KBM-7 (cell line): ENCODE measurements around the gene CEP63.
A peak's percentile ranks its signal among the peaks of the same experiment; 100 is the strongest.

Experiments
- DNase-seq: peaks from one replicate; pipeline ENCODE4 v3.0.0-alpha.2; 2015
- in situ Hi-C: fragments of 300-500 bp; cut with MboI; formaldehyde crosslinking; loops from 2 replicates; pipeline ENCODE4 v1.14.3; 2020; ENCODE audit warnings: low sequenced_read_pairs, low pct_unique_long_range_greater_than_20kb, mixed read lengths

The CEP63 gene

GRCh38 chr3:134464064-134464688 is 21.7 kb upstream of the CEP63 start:
- no peak for DNase-seq
- in situ Hi-C loops = loop anchor here (25.0 kb wide), 1 partner anchor 252 kb away; no protein-coding TSS in a partner anchor

GRCh38 chr3:134464689-134465365 is 21.0 kb upstream of the CEP63 start:
- in situ Hi-C loops = loop anchor here (25.0 kb wide), 1 partner anchor 253 kb away; no protein-coding TSS in a partner anchor
- DNase-seq = no peak

- in situ Hi-C loops = loop anchor here (25.0 kb wide), 1 partner anchor 254 kb away; no protein-coding TSS in a partner anchor
- no peak for DNase-seq
These were observed 19.5 kb upstream of the CEP63 start for GRCh38 chr3:134466331-134466730.

- DNase-seq = no peak
- in situ Hi-C loops = loop anchor here (25.0 kb wide), 1 partner anchor 256 kb away; no protein-coding TSS in a partner anchor
These were observed 17.3 kb upstream of the CEP63 start for GRCh38 chr3:134468519-134468918.

- in situ Hi-C loops = loop anchor here (25.0 kb wide), 1 partner anchor 259 kb away; no protein-coding TSS in a partner anchor
- no peak for DNase-seq
These were observed 14.2 kb upstream of the CEP63 start for GRCh38 chr3:134471521-134472193.

GRCh38 chr3:134472831-134473230 is 13.0 kb upstream of the CEP63 start:
- DNase-seq = no peak
- in situ Hi-C loops = loop anchor here (25.0 kb wide), 1 partner anchor 261 kb away; no protein-coding TSS in a partner anchor

GRCh38 chr3:134473868-134474546 is 11.8 kb upstream of the CEP63 start:
- DNase-seq = peak; percentile 74
- in situ Hi-C loops = loop anchor here (25.0 kb wide), 1 partner anchor 262 kb away; no protein-coding TSS in a partner anchor

- in situ Hi-C loops = loop anchor here (25.0 kb wide), 1 partner anchor 263 kb away; no protein-coding TSS in a partner anchor
These were observed 10.9 kb upstream of the CEP63 start for GRCh38 chr3:134474956-134475355.

GRCh38 chr3:134476306-134476705 is 9.6 kb upstream of the CEP63 start:
- in situ Hi-C loops = no loop called here
- DNase-seq = no peak

More at GRCh38 chr3:134474956-134475355, 10.9 kb upstream of the CEP63 start:
- DNase-seq = no peak

- in situ Hi-C loops = no loop called here
These were observed 8.9 kb upstream of the CEP63 start for GRCh38 chr3:134477002-134477401.

GRCh38 chr3:134477938-134478337 is 7.9 kb upstream of the CEP63 start:
- in situ Hi-C loops = no loop called here
- DNase-seq = no peak

More at GRCh38 chr3:134477002-134477401, 8.9 kb upstream of the CEP63 start:
- DNase-seq = no peak

- no peak for DNase-seq
- in situ Hi-C loops = no loop called here
These were observed 5.3 kb upstream of the CEP63 start for GRCh38 chr3:134480546-134480945.

- in situ Hi-C loops = no loop called here
- DNase-seq = no peak
These were observed 4.7 kb upstream of the CEP63 start for GRCh38 chr3:134481166-134481565.

GRCh38 chr3:134482622-134483021 is 3.2 kb upstream of the CEP63 start:
- DNase-seq = no peak
- in situ Hi-C loops = no loop called here

- DNase-seq = peak; percentile 58
- in situ Hi-C loops = no loop called here
These were observed 2.5 kb upstream of the CEP63 start for GRCh38 chr3:134483195-134483900.

- in situ Hi-C loops = no loop called here
- DNase-seq = no peak
These were observed 661 bp upstream of the CEP63 start for GRCh38 chr3:134485075-134485717.

GRCh38 chr3:134486577-134487041 is 752 bp downstream of the CEP63 start:
- peak; percentile 61 for DNase-seq
- in situ Hi-C loops = no loop called here

GRCh38 chr3:134487406-134487805 is 1.5 kb downstream of the CEP63 start:
- in situ Hi-C loops = no loop called here

More at GRCh38 chr3:134487406-134487805, 1.5 kb downstream of the CEP63 start:
- DNase-seq = peak; percentile 71
